Nephron progenitor cell (in vitro differentiated cells): ENCODE results near the gene WIPF2.

Experiments
- DNase-seq: peaks from one replicate; pipeline ENCODE4 v3.0.0; 2021
- H3K27ac Mint-ChIP-seq: 2 replicates; pipeline ENCODE4 v1.8.0; 2021; ENCODE audit warnings: mild to moderate bottlenecking, moderate library complexity, mixed read lengths
- H3K27me3 Mint-ChIP-seq: 2 replicates; pipeline ENCODE4 v1.8.0; 2021; ENCODE audit warnings: mild to moderate bottlenecking, low read depth, mixed read lengths; ENCODE audit not compliant: poor library complexity
- H3K36me3 Mint-ChIP-seq: 2 replicates; pipeline ENCODE4 v1.8.0; 2021; ENCODE audit warnings: low read depth, mixed read lengths
- H3K4me1 Mint-ChIP-seq: 2 replicates; pipeline ENCODE4 v1.8.0; 2021; ENCODE audit warnings: mixed read lengths
- H3K4me3 Mint-ChIP-seq: 2 replicates; pipeline ENCODE4 v1.8.0; 2021; ENCODE audit warnings: mild to moderate bottlenecking, moderate library complexity, mixed read lengths
- H3K9me3 Mint-ChIP-seq: 2 replicates; pipeline ENCODE4 v1.8.0; 2021; ENCODE audit warnings: mild to moderate bottlenecking, moderate library complexity, mixed read lengths
- TF ChIP-seq, protein P1 (sequence below): fragments of 200-600 bp; sonication (generic); IDR thresholded peaks from 2 replicates; pipeline ENCODE4 v1.5.0; 2021; ENCODE audit warnings: antibody characterized with exemption

WIPF2 gene

DNA sequence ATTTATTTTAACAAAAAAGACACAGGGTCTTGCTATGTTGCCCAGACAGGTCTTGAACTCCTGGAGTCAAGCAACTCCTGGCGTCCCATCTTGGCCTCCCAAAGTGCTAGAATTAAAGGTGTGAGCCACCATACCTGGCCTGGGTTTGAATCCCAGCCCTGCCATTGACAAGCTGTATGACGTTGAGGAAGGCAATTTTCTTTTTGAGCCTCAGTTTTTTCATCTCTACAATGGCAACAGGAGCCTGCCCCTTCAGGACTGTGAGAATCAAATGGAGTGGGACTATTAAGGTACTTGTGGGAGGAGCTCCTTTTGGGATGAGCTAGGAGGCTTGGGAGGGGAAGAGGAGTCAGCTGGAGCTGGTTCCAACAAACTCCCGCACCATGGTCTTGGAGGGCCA lies 96.1 kb downstream of the WIPF2 start:
- no peaks in the 10 kb centered on the region for H3K36me3 Mint-ChIP-seq
- no peaks in the 10 kb centered on the region for H3K9me3 Mint-ChIP-seq
- H3K27ac Mint-ChIP-seq: no peak overlapping the region
- DNase-seq: no peak
- peaks cover 31% of the 10 kb centered on the region for H3K4me1 Mint-ChIP-seq
- H3K4me3 Mint-ChIP-seq: no peak overlapping the region
- H3K27me3 Mint-ChIP-seq: peaks cover 16% of the 10 kb centered on the region
- TF ChIP-seq, protein P1, sequence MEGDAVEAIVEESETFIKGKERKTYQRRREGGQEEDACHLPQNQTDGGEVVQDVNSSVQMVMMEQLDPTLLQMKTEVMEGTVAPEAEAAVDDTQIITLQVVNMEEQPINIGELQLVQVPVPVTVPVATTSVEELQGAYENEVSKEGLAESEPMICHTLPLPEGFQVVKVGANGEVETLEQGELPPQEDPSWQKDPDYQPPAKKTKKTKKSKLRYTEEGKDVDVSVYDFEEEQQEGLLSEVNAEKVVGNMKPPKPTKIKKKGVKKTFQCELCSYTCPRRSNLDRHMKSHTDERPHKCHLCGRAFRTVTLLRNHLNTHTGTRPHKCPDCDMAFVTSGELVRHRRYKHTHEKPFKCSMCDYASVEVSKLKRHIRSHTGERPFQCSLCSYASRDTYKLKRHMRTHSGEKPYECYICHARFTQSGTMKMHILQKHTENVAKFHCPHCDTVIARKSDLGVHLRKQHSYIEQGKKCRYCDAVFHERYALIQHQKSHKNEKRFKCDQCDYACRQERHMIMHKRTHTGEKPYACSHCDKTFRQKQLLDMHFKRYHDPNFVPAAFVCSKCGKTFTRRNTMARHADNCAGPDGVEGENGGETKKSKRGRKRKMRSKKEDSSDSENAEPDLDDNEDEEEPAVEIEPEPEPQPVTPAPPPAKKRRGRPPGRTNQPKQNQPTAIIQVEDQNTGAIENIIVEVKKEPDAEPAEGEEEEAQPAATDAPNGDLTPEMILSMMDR: no peak

DNA sequence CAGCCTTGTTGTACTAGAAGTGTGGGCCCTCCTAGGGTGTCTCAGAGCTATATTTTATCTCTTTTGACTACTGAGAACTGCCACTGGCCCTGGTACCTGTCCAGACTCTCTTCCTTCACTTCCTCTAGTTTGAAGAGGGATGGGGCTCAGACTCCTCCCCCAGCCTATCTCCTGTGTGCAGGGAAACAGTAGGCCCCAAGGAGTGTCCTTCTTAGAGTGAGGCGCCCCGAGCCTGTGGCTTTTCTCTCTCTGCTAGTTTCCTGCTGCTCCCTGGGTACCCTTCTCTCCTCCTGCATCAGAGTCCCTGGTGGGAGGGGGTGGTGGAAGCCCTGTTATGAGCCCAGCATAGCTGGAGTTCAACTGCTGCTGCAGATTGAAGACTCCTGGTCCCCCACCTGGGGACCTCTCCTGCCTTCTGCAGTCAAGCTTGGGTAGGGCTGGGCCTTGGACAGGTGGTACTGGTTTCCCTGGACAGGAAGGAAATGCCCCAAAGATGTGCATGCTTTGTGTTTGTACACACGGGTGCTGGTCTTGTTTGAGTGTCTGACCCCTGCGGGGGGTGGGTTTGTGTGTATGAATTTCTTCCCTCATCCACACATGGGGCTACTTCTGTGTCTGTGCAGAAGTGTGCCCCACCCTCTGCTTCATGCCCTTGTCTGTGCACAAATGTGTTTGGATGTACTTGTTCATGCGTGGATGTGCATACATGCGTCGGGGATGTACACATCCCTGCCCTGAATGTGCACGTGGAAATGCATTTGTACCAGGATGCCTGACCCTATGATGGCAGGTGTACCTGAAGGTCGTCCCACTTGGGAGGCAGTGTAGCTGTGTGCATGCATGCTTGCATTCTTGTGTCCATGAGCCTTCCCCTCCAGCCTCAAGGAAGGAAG lies 96.8 kb downstream of the WIPF2 start:
- H3K27me3 Mint-ChIP-seq: peaks cover 16% of the 10 kb centered on the region
- H3K27ac Mint-ChIP-seq: peak overlapping the region; percentile 83
- no peaks in the 10 kb centered on the region for H3K36me3 Mint-ChIP-seq
- H3K4me3 Mint-ChIP-seq: peak overlapping the region; percentile 67
- peaks cover 38% of the 10 kb centered on the region for H3K4me1 Mint-ChIP-seq
- TF ChIP-seq, protein P1: no peak
- H3K9me3 Mint-ChIP-seq: no peaks in the 10 kb centered on the region
- no peak for DNase-seq

DNA sequence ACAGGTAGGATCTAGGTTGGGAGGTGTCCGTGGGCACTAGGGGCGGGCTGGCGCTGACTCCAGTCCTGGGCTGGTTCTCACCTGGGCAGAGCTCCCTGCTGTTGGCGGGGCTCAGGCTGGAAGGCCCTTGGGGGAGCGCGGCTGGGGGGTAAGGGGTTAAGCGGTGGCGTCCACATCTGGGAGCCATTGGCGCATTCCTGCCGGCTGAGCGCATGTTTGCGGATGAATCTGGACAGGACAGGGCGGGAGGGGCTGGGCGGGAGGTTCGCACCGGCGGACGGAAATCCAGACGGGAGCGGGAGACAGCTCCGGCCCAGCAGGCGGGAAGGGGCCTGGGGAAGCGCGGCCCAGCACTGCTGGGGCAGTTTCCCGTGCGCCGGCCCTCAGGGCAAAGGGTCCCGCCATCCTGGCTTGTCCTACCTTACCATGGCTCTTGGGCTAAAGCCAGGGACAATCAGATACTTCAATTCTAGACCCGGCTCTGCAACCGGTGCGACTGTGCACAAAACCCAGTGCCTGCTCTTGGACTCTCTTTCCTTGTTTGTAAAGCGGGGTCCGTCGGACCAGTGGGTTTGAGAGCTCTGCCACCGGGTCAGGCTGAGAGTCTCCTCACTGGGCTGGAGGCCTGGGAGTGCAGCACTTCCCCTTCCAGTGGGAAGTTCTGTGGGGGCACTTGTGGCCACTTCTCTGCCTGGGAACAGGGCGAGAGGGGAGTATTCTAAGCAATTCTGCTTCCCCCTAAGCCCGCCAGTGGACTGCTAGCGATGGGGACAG lies 97.7 kb downstream of the WIPF2 start:
- TF ChIP-seq, protein P1: no peak
- Mint-ChIP-seq H3K4me1 (peaks cover 47% of the 10 kb centered on the region), H3K36me3 (no peaks in the 10 kb centered on the region), H3K27me3 (peaks cover 17% of the 10 kb centered on the region), H3K9me3 (no peaks in the 10 kb centered on the region), H3K27ac (peak overlapping the region; percentile 89), H3K4me3 (peak overlapping the region; percentile 92)
- peak; percentile 70 for DNase-seq

DNA sequence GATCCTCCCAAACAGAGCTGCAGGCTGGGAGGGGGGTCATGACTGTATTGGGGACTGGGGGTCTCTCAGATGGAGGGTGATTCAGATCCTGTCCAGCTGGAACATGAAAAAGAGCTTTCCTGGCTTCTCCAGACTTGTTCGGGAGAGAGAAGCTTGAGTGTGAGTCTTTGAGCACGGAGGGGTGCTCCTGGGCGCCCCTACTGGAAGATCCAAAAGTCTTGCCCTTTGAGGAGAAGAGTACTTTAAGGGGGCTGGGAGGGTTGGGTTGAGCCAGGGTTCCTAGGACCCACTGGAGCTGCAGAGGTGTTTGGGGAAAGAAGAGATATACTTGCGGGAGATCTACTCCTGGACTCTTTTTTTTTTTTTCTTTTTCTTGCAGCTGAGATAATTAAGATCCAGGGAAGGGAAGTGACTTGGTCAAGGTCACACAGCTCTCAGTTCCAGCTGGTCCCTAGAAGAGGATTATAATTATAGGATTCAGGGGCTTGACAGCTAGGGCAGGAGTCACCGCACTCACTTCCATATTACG lies 98.3 kb downstream of the WIPF2 start:
- Mint-ChIP-seq H3K4me3 (peak overlapping the region; percentile 92), H3K27ac (peak overlapping the region; percentile 99), H3K36me3 (no peaks in the 10 kb centered on the region), H3K9me3 (no peaks in the 10 kb centered on the region), H3K4me1 (peaks cover 53% of the 10 kb centered on the region), H3K27me3 (peaks cover 14% of the 10 kb centered on the region)
- peak; percentile 58 for DNase-seq
- TF ChIP-seq, protein P1: peak; percentile 43

DNA sequence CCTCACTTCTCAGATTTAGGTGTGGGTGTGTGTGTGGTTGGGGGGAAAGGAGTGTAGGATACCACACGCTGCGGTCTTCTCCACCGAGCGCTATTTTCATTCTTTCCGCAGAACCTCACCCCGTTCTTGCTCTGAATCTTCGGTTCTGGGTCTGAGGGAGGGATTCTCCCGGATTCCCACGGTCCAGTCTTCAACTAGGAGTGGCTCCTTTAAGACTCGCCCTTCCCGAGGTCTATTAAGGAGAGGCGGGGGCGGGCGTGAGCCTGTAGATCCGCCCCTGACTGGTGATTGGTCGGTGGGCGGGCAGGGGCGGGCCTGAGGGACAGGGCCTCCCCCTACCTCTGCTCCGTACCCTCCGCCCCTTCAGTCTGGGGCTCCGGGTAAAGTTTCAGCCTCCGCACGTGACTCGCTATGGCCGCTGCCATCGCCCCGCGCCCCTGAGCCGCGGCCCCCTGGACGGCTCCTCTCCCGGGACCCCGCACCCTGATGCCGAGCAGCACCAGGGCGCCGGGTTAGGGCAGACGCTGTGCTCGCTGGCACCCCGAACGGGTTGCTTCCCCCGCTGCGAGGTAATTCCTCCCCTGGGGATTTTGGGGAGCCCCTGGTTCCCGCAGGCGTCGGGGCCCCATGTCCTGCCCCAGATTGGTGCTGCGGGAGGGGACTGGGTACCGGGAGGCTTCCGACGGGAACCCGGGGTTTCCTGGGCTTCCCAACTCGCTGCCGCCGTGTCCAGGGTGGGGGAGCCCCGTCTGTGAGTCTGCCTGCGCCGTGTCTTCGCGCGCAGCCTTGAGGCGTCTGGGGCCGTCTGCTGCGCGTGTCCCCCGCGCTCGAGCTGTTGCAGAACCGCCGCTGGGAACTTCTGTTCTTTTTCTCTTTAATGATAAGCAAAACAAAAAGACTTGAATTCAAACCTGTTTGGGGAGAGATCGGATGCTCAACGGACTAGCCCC lies 99.1 kb downstream of the WIPF2 start:
- peaks cover 15% of the 10 kb centered on the region for H3K27me3 Mint-ChIP-seq
- peak overlapping the region; percentile 92 for H3K4me3 Mint-ChIP-seq
- H3K36me3 Mint-ChIP-seq: no peaks in the 10 kb centered on the region
- no peaks in the 10 kb centered on the region for H3K9me3 Mint-ChIP-seq
- H3K27ac Mint-ChIP-seq: peak overlapping the region; percentile 99
- peak; percentile 93 for DNase-seq
- peaks cover 61% of the 10 kb centered on the region for H3K4me1 Mint-ChIP-seq
- TF ChIP-seq, protein P1: no peak
